ENCODE data around the gene CYP4F22.
"Not testable (repeated sequence)": the region's sequence is repeated elsewhere in the genome, so short reads cannot be mapped to it uniquely, and the experiment has no call there.

Gene CYP4F22

DNA sequence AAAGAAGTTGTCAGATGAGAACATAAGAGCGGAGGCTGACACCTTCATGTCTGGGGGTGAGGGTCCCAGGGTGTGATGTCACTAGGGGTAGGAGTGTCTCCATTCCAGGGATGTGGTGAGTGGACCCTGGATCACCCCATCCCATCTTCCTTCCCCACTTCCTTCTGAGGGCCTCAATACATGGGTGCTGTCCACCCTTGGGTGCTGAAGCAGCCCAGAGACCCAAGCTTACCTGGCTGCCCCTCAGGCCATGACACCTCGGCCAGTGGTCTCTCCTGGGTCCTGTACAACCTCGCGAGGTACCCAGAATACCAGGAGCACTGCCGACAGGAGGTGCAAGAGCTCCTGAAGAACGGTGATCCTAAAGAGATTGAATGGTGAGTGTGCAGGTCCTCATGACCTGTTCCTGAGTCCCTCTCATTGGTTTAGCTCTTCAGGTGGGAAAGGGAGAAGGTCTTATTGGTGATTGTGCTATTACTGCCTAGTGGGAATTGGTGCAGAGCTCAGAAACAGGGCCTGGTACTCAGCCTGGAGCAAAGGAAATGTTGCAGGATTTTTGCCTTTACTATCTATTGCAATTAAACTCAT lies 69.0 kb downstream of the CYP4F22 start:
- DNase-seq = no peak

GRCh38 chr19:15583346-15583745 lies 75.0 kb downstream of the CYP4F22 start:
- no peak for DNase-seq

DNA sequence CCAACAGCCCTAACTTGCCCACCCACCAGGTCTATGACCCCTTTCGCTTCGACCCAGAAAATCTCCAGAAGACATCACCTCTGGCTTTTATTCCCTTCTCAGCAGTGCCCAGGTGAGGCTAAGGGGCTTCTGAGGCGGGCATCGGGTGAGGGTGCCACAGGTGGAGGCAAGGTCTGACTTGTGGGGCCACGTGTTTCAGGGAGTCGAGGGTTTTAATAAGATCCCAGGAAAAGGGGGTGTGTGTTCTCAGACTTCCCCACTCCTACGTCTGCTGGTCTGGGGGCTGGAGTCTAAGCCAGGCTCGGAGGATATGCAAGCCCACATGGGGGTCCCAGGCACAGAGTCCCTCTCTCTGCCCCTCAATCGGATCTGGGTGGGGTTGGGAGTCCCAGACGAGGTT lies 75.8 kb downstream of the CYP4F22 start:
- no peak for DNase-seq

DNA sequence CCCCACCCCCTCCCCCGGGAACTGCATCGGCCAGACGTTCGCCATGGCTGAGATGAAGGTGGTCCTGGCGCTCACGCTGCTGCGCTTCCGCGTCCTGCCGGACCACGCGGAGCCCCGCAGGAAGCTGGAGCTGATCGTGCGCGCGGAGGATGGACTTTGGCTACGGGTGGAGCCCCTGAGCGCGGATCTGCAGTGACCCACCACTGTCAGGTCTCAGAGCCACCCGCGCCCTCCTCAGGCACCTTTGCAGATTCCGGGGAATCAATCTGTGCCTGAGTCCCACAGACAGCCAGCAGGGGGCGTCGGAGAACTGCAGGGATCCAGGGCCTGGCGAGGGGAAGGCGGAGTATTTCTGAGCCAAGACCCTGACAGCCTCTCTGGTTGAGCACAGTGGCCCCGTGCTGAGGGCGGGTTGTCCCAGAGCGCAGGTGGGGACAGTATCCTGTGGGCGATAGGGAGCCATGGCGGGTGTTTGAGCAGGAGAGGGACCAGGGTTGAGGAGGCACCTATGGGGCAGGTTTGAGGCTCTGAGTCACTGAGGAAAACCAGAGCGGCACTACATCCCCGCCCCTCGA lies 76.3 kb downstream of the CYP4F22 start:
- DNase-seq = peak; percentile 62

DNA sequence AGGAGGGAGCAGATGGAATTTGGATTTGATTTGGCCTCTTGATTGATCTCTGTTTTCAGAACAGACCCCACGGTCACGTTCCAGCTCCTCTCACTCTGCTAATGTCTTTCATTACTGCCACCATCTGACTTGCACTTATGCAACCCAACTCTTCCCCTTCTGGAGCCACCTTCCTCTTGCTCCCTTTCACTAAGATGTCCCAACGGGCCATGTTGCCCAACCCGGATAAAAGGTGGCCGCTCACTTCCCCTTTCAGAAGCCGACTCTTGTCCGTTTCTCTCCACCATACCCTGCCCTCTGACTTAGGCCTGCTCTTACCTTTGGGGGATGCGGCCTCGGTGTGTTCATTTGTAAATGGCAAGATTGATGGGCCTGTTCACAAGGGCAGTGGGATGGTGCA lies 79.3 kb downstream of the CYP4F22 start:
- DNase-seq = no peak

DNA sequence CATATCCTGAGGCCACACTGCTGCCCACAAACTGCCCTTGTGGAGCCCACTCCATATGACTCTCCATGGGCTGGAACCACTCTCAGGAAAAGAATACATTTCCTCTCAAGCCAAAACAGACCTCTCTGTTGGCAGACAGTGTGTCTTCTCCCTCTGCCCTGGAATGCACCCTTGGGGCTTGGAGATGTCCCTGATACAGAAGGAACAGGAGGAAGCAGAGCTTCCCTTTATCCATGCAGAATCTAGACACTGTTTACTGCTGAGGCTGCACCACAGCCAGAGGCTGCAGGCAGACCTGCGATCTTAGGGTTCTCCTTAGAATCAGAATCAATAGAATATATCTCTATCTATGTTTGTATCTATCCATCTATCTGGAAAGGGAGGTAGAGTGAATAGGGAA lies 79.9 kb downstream of the CYP4F22 start:
- no peak for DNase-seq

DNA sequence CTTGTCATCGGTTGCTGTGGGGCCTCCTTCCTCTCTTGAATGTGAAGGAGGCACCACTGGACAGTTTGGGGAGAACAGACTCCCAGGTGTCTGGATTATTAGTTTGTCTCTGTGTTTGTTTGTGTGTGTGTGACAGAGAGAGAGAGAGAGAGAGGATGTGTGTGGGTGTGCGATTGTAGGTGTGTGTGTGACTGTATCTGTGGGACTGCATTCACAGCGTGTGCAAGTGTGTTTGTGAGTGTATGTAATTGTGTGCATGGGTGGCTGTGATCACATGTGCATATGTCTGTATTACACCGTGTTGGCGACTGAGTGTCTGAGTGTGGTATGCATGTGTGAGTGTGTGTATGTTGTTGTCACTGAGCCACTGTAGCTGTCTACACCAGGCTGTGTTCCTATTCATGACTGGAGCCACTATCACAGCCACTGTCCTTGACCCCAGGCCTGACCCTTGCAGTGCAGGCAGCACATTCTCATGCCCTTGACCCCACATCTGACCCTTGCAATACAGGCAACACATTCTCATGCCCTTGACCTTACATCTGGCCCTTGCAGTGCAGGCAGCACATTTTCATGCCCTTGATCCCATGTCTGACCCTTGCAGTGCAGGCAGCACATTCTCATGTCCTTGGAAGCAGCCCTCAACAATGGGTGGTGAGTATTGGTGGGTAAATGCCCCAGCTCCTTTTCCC lies 81.6 kb downstream of the CYP4F22 start:
- DNase-seq = no peak

- no peak for DNase-seq
Observed at GRCh38 chr19:15591796-15592195, 83.5 kb downstream of the CYP4F22 start.

DNA sequence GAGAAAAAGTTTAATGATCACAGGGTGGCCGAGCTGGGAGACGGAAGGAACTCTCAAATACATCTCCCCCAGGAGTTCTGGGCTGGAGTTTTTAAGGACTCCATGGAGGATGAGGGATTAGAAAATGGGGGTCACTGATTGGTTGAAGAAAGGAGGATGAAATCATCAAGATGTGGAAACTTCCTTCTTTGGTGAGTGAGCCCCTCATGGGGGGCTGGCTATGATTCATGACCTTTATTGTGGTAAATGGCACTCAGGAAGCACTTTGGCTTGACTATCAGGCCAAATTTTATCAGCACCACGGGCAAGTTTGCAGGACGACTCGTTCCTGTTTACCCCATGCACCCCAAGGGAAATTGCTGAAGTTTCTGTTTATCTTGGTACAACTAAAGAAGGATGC lies 84.2 kb downstream of the CYP4F22 start:
- not testable (repeated sequence) for DNase-seq

DNA sequence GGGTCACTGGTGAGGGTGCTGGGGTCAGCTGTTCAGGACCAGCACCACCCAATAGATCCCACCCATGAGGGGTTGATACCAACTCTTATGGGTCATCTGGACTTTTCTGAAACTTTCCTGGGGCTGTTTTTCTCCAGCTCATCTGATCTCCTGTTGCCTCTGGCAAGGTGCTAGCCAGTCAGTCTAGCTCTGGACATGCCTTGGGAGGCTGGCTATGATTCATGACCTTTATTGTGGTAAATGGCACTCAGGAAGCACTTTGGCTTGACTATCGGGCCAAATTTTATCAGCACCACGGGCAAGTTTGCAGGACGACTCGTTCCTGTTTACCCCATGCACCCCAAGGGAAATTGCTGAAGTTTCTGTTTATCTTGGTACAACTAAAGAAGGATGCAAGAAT lies 85.4 kb downstream of the CYP4F22 start:
- DNase-seq = not testable (repeated sequence)

DNA sequence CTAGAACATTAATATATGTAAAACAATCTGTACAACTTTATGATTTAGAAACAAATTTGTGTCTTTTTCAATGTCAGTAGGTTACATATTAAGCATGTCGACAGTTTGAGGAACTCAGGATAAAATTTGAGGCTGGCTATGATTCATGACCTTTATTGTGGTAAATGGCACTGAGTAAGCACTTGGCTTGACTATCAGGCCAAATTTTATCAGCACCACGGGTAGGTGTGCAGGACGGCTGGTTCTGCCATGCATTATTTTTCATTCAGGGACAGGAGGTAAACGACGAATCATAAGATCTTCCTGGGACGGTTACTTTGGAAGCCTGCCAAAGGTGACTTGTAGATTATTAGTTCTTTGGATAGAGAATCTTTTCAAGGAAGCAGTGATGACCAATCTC lies 86.7 kb downstream of the CYP4F22 start:
- no peak for DNase-seq

Data from 8988T (cell line).